Effector memory CD4-positive, alpha-beta T cell (primary cell): ENCODE data around the gene SRY.

Experiments used
- DNase-seq, 3 donors: peaks; one replicate each; pipeline ENCODE4 v3.0.0-alpha.2; 2020
- H3K27ac ChIP-seq: 2 replicates; pipeline ENCODE4 v1.7.0; 2013; ENCODE audit warnings: mild to moderate bottlenecking, low read length, moderate library complexity; ENCODE audit not compliant: insufficient read depth, poor library complexity, severe bottlenecking
- H3K27me3 ChIP-seq: replicated peaks from 2 replicates; pipeline ENCODE4 v1.7.0; 2013; ENCODE audit warnings: mild to moderate bottlenecking, low read length; ENCODE audit not compliant: insufficient read depth, control insufficient read depth, poor library complexity, severe bottlenecking
- H3K36me3 ChIP-seq: 2 replicates; pipeline ENCODE4 v1.7.0; 2013; ENCODE audit warnings: mild to moderate bottlenecking, low read length, moderate library complexity; ENCODE audit not compliant: control insufficient read depth, insufficient read depth
- H3K4me1 ChIP-seq: 2 replicates; pipeline ENCODE4 v1.7.0; 2013; ENCODE audit warnings: low read length, mild to moderate bottlenecking; ENCODE audit not compliant: control insufficient read depth, insufficient read depth, poor library complexity, severe bottlenecking
- H3K4me3 ChIP-seq: 2 replicates; pipeline ENCODE4 v1.7.0; 2013; ENCODE audit warnings: low read length, low read depth, mild to moderate bottlenecking; ENCODE audit not compliant: insufficient read depth, poor library complexity, severe bottlenecking
- H3K9me3 ChIP-seq: 2 replicates; pipeline ENCODE4 v1.7.0; 2013; ENCODE audit warnings: mild to moderate bottlenecking, low read length, moderate library complexity; ENCODE audit not compliant: control insufficient read depth

Gene SRY

DNA sequence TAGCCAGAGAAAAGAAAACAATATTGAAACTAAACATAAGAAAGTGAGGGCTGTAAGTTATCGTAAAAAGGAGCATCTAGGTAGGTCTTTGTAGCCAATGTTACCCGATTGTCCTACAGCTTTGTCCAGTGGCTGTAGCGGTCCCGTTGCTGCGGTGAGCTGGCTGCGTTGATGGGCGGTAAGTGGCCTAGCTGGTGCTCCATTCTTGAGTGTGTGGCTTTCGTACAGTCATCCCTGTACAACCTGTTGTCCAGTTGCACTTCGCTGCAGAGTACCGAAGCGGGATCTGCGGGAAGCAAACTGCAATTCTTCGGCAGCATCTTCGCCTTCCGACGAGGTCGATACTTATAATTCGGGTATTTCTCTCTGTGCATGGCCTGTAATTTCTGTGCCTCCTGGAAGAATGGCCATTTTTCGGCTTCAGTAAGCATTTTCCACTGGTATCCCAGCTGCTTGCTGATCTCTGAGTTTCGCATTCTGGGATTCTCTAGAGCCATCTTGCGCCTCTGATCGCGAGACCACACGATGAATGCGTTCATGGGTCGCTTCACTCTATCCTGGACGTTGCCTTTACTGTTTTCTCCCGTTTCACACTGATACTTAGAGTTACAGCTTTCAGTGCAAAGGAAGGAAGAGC, 488 bp downstream of the SRY start:
- Histone ChIP-seq H3K4me1 (no peaks in the 10 kb centered on the region), H3K36me3 (no peaks in the 10 kb centered on the region), H3K4me3 (no peak overlapping the region), H3K27me3 (no peaks in the 10 kb centered on the region), H3K9me3 (no peaks in the 10 kb centered on the region), H3K27ac (no peak overlapping the region)
- DNase-seq: no peak
